Endothelial cell of umbilical vein (primary cell): ENCODE results near the gene KCTD17.

Source experiments
- EZH2 ChIP-seq: IDR thresholded peaks from 2 replicates; pipeline ENCODE4 v1.6.1; 2012; ENCODE audit warnings: borderline replicate concordance, low read depth, mild to moderate bottlenecking, moderate library complexity, low read length, inconsistent platforms; ENCODE audit not compliant: severe bottlenecking
- POLR2A ChIP-seq: IDR thresholded peaks from 2 replicates; pipeline ENCODE4 v1.6.1; 2012; ENCODE audit warnings: low read depth, mild to moderate bottlenecking, control low read depth, low read length
- POLR2AphosphoS5 ChIP-seq: IDR thresholded peaks from 2 replicates; pipeline ENCODE4 v1.6.1; 2012; ENCODE audit warnings: low read depth, mild to moderate bottlenecking, control low read depth, low read length, moderate library complexity; ENCODE audit not compliant: insufficient read depth
- TF ChIP-seq, protein P1 (sequence below), 2 donors: IDR thresholded peaks; 1 replicate in 1 of 2; 2 replicates in 1 of 2; pipeline ENCODE4 v1.5.1; 2011; ENCODE audit warnings: low read length in 2 of 2, mild to moderate bottlenecking in 2 of 2, moderate library complexity in 2 of 2, control low read depth in 1 of 2, inconsistent platforms in 1 of 2, low read depth in 1 of 2; ENCODE audit not compliant: insufficient read depth in 1 of 2; ENCODE audit errors: extremely low read depth in 1 of 2
- TF ChIP-seq, protein P2 (sequence below): IDR thresholded peaks from 2 replicates; pipeline ENCODE4 v1.6.1; 2011; ENCODE audit not compliant: insufficient read depth, insufficient read length

GRCh38 chr22:37080438-37080837 is 28.9 kb downstream of the KCTD17 start:
- TF ChIP-seq POLR2AphosphoS5 (no peak), EZH2 (no peak), POLR2A (no peak)
- TF ChIP-seq, protein P1, sequence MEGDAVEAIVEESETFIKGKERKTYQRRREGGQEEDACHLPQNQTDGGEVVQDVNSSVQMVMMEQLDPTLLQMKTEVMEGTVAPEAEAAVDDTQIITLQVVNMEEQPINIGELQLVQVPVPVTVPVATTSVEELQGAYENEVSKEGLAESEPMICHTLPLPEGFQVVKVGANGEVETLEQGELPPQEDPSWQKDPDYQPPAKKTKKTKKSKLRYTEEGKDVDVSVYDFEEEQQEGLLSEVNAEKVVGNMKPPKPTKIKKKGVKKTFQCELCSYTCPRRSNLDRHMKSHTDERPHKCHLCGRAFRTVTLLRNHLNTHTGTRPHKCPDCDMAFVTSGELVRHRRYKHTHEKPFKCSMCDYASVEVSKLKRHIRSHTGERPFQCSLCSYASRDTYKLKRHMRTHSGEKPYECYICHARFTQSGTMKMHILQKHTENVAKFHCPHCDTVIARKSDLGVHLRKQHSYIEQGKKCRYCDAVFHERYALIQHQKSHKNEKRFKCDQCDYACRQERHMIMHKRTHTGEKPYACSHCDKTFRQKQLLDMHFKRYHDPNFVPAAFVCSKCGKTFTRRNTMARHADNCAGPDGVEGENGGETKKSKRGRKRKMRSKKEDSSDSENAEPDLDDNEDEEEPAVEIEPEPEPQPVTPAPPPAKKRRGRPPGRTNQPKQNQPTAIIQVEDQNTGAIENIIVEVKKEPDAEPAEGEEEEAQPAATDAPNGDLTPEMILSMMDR (IDR thresholded peaks at IDR 0.05; ENCODE audit: extremely low read depth in 1 of 2, insufficient read depth in 1 of 2, low read depth in 1 of 2, low read length in 2 of 2): no peak
- TF ChIP-seq, protein P2, sequence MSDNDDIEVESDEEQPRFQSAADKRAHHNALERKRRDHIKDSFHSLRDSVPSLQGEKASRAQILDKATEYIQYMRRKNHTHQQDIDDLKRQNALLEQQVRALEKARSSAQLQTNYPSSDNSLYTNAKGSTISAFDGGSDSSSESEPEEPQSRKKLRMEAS: no peak
